Measurements from ENCODE around the gene VAT1L.

Gene VAT1L

DNA sequence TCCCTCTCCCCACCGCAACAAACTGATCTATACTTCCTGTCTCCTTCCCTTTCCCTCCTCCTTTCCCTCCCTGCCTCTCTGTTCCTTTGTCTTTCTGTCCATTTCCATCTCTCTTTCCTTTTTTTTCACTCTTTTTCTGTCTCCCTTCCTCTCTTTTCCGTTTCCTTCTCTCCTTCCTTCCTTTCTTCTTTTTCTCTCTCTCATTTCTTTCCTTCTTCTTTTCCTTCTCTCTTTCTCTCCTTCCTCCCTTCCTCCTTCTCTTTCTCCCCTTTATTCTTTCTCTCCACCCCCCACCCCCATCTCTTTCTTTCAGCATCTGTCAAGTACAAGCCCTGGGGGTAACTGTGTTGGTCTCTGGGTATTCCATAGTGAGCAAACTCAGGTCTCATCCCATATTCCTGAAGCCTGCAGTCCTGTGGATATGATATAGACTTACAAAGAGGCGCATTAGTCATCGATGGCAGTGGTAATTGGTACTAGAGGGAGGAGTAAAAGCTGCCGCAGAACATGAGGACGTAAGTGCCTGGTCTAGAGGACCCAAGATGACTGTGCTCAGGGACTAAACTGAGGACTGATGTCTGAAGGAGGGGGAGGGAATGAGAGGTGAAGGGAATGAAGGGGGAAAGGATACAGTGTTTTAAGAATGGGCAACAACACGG, 50.4 kb downstream of the VAT1L start:
- peaks cover 28% of the 10 kb centered on the region for H3K4me1 Mint-ChIP-seq
- TF ChIP-seq, protein P1, sequence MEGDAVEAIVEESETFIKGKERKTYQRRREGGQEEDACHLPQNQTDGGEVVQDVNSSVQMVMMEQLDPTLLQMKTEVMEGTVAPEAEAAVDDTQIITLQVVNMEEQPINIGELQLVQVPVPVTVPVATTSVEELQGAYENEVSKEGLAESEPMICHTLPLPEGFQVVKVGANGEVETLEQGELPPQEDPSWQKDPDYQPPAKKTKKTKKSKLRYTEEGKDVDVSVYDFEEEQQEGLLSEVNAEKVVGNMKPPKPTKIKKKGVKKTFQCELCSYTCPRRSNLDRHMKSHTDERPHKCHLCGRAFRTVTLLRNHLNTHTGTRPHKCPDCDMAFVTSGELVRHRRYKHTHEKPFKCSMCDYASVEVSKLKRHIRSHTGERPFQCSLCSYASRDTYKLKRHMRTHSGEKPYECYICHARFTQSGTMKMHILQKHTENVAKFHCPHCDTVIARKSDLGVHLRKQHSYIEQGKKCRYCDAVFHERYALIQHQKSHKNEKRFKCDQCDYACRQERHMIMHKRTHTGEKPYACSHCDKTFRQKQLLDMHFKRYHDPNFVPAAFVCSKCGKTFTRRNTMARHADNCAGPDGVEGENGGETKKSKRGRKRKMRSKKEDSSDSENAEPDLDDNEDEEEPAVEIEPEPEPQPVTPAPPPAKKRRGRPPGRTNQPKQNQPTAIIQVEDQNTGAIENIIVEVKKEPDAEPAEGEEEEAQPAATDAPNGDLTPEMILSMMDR (IDR thresholded peaks at IDR 0.05; ENCODE audit: unreplicated experiment in 3 of 3): no peak
- H3K4me3 Mint-ChIP-seq: no peak overlapping the region
- peaks cover 11% of the 10 kb centered on the region for H3K27me3 Mint-ChIP-seq (ENCODE audit: low read depth)
- H3K36me3 Mint-ChIP-seq (ENCODE audit: low read depth): no peaks in the 10 kb centered on the region
- H3K9me3 Mint-ChIP-seq: no peaks in the 10 kb centered on the region
- H3K27ac Mint-ChIP-seq: peak overlapping the region in 2 of 3 experiments; percentile 60 to 83

DNA sequence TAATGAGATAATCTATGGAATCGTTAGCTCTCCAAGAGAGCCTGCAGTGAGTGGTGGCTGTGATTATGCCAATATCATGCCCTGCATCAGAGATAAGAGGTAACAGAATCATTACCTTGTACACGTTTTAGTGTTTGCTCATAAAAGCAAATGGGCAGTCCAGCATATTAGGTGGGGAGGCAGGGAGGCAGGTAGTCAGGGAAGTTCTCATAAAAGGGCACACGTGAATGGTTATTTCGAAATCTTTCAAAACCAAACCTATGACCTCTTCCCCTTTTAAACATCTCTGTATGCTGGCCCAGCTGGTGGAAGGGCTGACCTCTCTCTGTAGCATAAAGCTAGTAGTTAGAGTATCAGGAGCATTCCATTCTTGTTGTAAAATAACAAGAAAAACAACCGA, 51.7 kb downstream of the VAT1L start:
- H3K4me1 Mint-ChIP-seq: peaks cover 14% of the 10 kb centered on the region
- TF ChIP-seq, protein P1 (IDR thresholded peaks at IDR 0.05; ENCODE audit: unreplicated experiment in 3 of 3): no peak
- peaks cover 13% of the 10 kb centered on the region for H3K27me3 Mint-ChIP-seq (ENCODE audit: low read depth)
- H3K27ac Mint-ChIP-seq: no peak overlapping the region
- no peaks in the 10 kb centered on the region for H3K36me3 Mint-ChIP-seq (ENCODE audit: low read depth)
- H3K4me3 Mint-ChIP-seq: no peak overlapping the region
- no peaks in the 10 kb centered on the region for H3K9me3 Mint-ChIP-seq

DNA sequence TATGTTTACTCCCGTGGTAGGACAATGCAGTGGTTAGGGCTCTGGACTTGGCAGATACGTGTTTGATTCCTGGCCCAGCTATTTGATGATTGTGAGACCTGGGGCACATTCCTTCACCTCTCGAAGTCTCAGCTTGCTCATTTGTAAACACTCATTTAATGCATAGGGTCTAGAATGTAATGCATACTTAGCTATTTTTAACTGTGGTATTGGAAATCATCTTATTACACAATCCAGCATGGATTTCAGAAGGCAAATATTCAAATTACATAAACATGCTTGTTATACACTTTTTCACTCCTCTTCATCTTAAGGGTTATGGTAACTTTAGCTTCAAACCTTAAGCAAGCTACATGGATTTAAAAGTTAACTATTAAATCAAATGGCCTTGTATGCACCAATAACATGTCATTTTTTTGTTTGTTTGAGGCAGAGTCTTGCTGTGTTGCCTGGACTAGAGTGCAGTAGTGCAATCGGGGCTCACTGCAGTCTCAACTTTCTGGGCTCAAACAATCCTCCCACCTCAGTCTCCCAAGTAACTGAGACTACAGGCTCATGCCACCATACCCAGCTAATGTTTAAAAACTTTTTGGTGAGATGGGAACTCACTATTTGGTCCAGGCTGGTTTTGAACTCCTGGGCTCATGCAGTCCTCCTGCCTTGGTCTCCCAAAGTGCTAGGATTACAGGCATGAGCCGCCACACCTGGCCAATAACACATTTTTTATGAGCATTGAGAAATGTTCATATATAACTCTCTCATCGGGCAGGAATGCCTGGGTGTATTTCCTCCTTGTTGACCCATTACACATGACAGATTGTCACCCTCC, 52.5 kb downstream of the VAT1L start:
- peaks cover 13% of the 10 kb centered on the region for H3K27me3 Mint-ChIP-seq (ENCODE audit: low read depth)
- TF ChIP-seq, protein P1 (IDR thresholded peaks at IDR 0.05; ENCODE audit: unreplicated experiment in 3 of 3): no peak
- H3K27ac Mint-ChIP-seq: no peak overlapping the region
- no peak overlapping the region for H3K4me3 Mint-ChIP-seq
- no peaks in the 10 kb centered on the region for H3K9me3 Mint-ChIP-seq
- no peaks in the 10 kb centered on the region for H3K36me3 Mint-ChIP-seq (ENCODE audit: low read depth)
- peaks cover 12% of the 10 kb centered on the region for H3K4me1 Mint-ChIP-seq

GRCh38 chr16:77841502-77841763, 53.1 kb downstream of the VAT1L start:
- Mint-ChIP-seq H3K27ac (no peak overlapping the region), H3K4me3 (no peak overlapping the region), H3K27me3 (ENCODE audit: low read depth) (peaks cover 13% of the 10 kb centered on the region), H3K36me3 (ENCODE audit: low read depth) (no peaks in the 10 kb centered on the region), H3K4me1 (peaks cover 12% of the 10 kb centered on the region), H3K9me3 (no peaks in the 10 kb centered on the region)
- TF ChIP-seq, protein P1 (IDR thresholded peaks at IDR 0.05; ENCODE audit: unreplicated experiment in 3 of 3): no peak

GRCh38 chr16:77842468-77842867, 54.1 kb downstream of the VAT1L start:
- Mint-ChIP-seq H3K27me3 (ENCODE audit: low read depth) (peaks cover 13% of the 10 kb centered on the region), H3K4me1 (peaks cover 12% of the 10 kb centered on the region), H3K9me3 (no peaks in the 10 kb centered on the region), H3K4me3 (no peak overlapping the region), H3K27ac (no peak overlapping the region), H3K36me3 (ENCODE audit: low read depth) (no peaks in the 10 kb centered on the region)
- TF ChIP-seq, protein P1 (IDR thresholded peaks at IDR 0.05; ENCODE audit: unreplicated experiment in 3 of 3): no peak

- TF ChIP-seq, protein P1 (IDR thresholded peaks at IDR 0.05; ENCODE audit: unreplicated experiment in 3 of 3): no peak
- H3K4me3 Mint-ChIP-seq: no peak overlapping the region
- no peaks in the 10 kb centered on the region for H3K36me3 Mint-ChIP-seq (ENCODE audit: low read depth)
- peaks cover 4% of the 10 kb centered on the region for H3K4me1 Mint-ChIP-seq
- peaks cover 11% of the 10 kb centered on the region for H3K27me3 Mint-ChIP-seq (ENCODE audit: low read depth)
- H3K27ac Mint-ChIP-seq: no peak overlapping the region
- no peaks in the 10 kb centered on the region for H3K9me3 Mint-ChIP-seq
Observed at GRCh38 chr16:77843405-77843804, 55.0 kb downstream of the VAT1L start.

Data from nephron (organoid).